WTC11 (cell line): Measurements from ENCODE around the gene MRPL51. TPM values are rescaled to one million over a fixed set of nuclear protein-coding genes. Genes with fewer than 3 reads are reported as not detected.

Experiments
- ATAC-seq: fragments of 200-7000 bp; cut with Tn5 transposase; 2 replicates; pipeline ENCODE4 v1.10.0; 2021; ENCODE audit warnings: mild to moderate bottlenecking, moderate library complexity
- CTCF ChIA-PET: fragments of 300-600 bp; sonication (Branson Sonifier 250); formaldehyde crosslinking; loops from one replicate; lab custom pipeline; 2021; ENCODE audit warnings: antibody characterized with exemption; lab: Charles Lee
- POLR2A ChIA-PET: fragments of 350-600 bp; sonication (Branson Sonifier 250); formaldehyde crosslinking; loops from one replicate; lab custom pipeline; 2021; ENCODE audit warnings: antibody characterized with exemption; lab: Charles Lee
- DNase-seq: peaks from one replicate; pipeline ENCODE4 v3.0.0; 2021; ENCODE audit warnings: low spot score
- H3K27ac Mint-ChIP-seq: 2 replicates; pipeline ENCODE4 v1.8.0; 2021; ENCODE audit warnings: mixed read lengths
- H3K27me3 Mint-ChIP-seq: 2 replicates; pipeline ENCODE4 v1.8.0; 2021; ENCODE audit warnings: low read depth, mild to moderate bottlenecking, moderate library complexity, mixed read lengths
- H3K36me3 Mint-ChIP-seq: 2 replicates; pipeline ENCODE4 v1.8.0; 2021; ENCODE audit warnings: mixed read lengths
- H3K4me1 Mint-ChIP-seq: 2 replicates; pipeline ENCODE4 v1.8.0; 2022; ENCODE audit warnings: mixed read lengths
- H3K4me3 Mint-ChIP-seq: 2 replicates; pipeline ENCODE4 v1.8.0; 2021; ENCODE audit warnings: mild to moderate bottlenecking, moderate library complexity, mixed read lengths
- H3K9me3 Mint-ChIP-seq: 2 replicates; pipeline ENCODE4 v1.8.0; 2021; ENCODE audit warnings: mixed read lengths
- CTCF ChIP-seq: fragments of 200-600 bp; IDR thresholded peaks from 2 replicates; pipeline ENCODE4 v1.8.0; 2022; ENCODE audit warnings: antibody characterized with exemption
- ELF4 ChIP-seq: sonication (generic); formaldehyde crosslinking; IDR thresholded peaks from 2 replicates; pipeline ENCODE4 v1.8.1; 2022; ENCODE audit warnings: low read depth, mild to moderate bottlenecking, moderate library complexity, missing genetic modification reagents
- ESRRA ChIP-seq: sonication (generic); formaldehyde crosslinking; IDR thresholded peaks from 2 replicates; pipeline ENCODE4 v1.8.1; 2022; ENCODE audit warnings: mild to moderate bottlenecking, missing genetic modification reagents, borderline replicate concordance
- FOXP1 ChIP-seq: sonication (generic); formaldehyde crosslinking; IDR thresholded peaks from 2 replicates; pipeline ENCODE4 v1.8.0; 2022; ENCODE audit warnings: missing genetic modification reagents, mild to moderate bottlenecking, moderate library complexity, borderline replicate concordance
- IRF2 ChIP-seq: sonication (generic); formaldehyde crosslinking; IDR thresholded peaks from 2 replicates; pipeline ENCODE4 v1.8.0; 2022; ENCODE audit warnings: low read depth, missing genetic modification reagents, borderline replicate concordance
- NR1H2 ChIP-seq: sonication (generic); formaldehyde crosslinking; IDR thresholded peaks from 2 replicates; pipeline ENCODE4 v1.9.0; 2021; ENCODE audit warnings: mild to moderate bottlenecking, moderate library complexity, missing genetic modification reagents
- RORB ChIP-seq: fragments of 250-450 bp; sonication (Bioruptor Pico); IDR thresholded peaks from 2 replicates; pipeline ENCODE4 v1.9.0; 2021; ENCODE audit warnings: mild to moderate bottlenecking
- SP1 ChIP-seq: sonication (generic); formaldehyde crosslinking; conservative IDR thresholded peaks from 2 replicates; pipeline ENCODE4 v1.8.1; 2022; ENCODE audit warnings: missing genetic modification reagents
- ZNF138 ChIP-seq: sonication (generic); formaldehyde crosslinking; conservative IDR thresholded peaks from 2 replicates; pipeline ENCODE4 v1.8.1; 2022; ENCODE audit warnings: mild to moderate bottlenecking, moderate library complexity, missing genetic modification reagents
- ZNF232 ChIP-seq: sonication (generic); formaldehyde crosslinking; IDR thresholded peaks from 2 replicates; pipeline ENCODE4 v1.8.0; 2022; ENCODE audit warnings: mild to moderate bottlenecking, missing genetic modification reagents
- ZNF281 ChIP-seq: sonication (generic); formaldehyde crosslinking; IDR thresholded peaks from 2 replicates; pipeline ENCODE4 v1.8.0; 2023; ENCODE audit warnings: mild to moderate bottlenecking, missing genetic modification reagents
- ZNF317 ChIP-seq: sonication (generic); formaldehyde crosslinking; IDR thresholded peaks from 2 replicates; pipeline ENCODE4 v1.8.1; 2023; ENCODE audit warnings: low read depth, mild to moderate bottlenecking, moderate library complexity, missing genetic modification reagents, borderline replicate concordance
- total RNA-seq: library from RNA; stranded (reverse); gene quantifications from 3 replicates; pipeline ENCODE4 v1.2.3, GENCODE V29; 2021
- TF ChIP-seq, protein P1 (sequence below): fragments of 250-450 bp; sonication (Bioruptor Pico); conservative IDR thresholded peaks from 2 replicates; pipeline ENCODE4 v1.9.0; 2021; ENCODE audit warnings: mild to moderate bottlenecking
- TF ChIP-seq, protein P2 (sequence below): sonication (generic); formaldehyde crosslinking; IDR thresholded peaks from 2 replicates; pipeline ENCODE4 v1.8.1; 2022; ENCODE audit warnings: low read depth, mild to moderate bottlenecking, moderate library complexity, missing genetic modification reagents, borderline replicate concordance

MRPL51 gene
- total RNA-seq, 1 experiment from 2014 or later, result 290 TPM

GRCh38 chr12:6452944-6453630 lies 40.0 kb downstream of the MRPL51 start:
- ATAC-seq (no peak), DNase-seq (peak; percentile 10)
- Mint-ChIP-seq H3K27me3 (no peaks in the 10 kb centered on the region), H3K36me3 (no peaks in the 10 kb centered on the region), H3K9me3 (no peaks in the 10 kb centered on the region), H3K4me1 (peaks cover 39% of the 10 kb centered on the region), H3K4me3 (no peak overlapping the region), H3K27ac (peak overlapping the region; percentile 87)
- ChIA-PET CTCF (interaction anchor here (1.2 to 3.9 kb wide), 3 partner anchors 12 to 464 kb away, joined by 3 to 39 read pairs (median 14); no protein-coding TSS in a partner anchor), POLR2A (interaction anchor here (1.4 kb wide), 1 partner anchor 86 kb away, joined by 4 read pairs; no protein-coding TSS in a partner anchor)
- no peak for TF ChIP-seq RORB (CRISPR knock-in tag)
- TF ChIP-seq, protein P1, sequence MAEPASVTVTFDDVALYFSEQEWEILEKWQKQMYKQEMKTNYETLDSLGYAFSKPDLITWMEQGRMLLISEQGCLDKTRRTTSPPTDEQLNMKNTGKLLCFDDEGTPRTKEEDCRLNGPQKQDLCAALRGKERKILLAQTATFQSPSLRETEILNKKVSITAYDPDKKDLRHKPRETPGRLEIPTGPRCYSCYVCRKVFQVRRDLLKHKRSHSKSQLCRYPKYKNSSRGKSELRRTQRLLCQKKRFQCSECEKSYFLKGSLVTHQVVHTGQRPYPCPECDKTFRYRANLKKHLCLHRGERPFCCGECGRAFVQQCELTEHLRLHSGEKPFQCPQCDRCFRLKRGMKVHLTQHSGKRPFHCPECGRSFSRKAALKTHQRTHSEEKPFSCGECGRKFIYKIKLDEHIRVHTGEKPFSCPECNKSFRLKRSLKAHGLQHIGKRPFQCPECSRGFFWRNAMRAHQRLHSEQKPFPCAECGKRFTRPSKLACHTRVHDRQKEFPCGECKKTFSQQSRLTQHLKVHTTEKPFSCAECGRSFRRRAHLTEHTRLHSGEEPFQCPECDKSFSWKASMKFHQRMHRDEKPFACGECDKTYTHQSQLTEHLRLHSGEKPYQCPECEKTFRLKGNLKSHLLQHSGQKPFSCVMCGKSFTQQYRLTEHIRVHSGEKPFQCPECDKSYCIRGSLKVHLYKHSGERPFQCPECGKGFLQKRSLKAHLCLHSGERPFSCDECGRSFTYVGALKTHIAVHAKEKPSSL, result no peak
- no peak for TF ChIP-seq SP1 (CRISPR knock-in tag)
- TF ChIP-seq FOXP1 (CRISPR knock-in tag), result no peak
- TF ChIP-seq ELF4, result no peak
- TF ChIP-seq ZNF317 (CRISPR knock-in tag), result no peak
- TF ChIP-seq, protein P2, sequence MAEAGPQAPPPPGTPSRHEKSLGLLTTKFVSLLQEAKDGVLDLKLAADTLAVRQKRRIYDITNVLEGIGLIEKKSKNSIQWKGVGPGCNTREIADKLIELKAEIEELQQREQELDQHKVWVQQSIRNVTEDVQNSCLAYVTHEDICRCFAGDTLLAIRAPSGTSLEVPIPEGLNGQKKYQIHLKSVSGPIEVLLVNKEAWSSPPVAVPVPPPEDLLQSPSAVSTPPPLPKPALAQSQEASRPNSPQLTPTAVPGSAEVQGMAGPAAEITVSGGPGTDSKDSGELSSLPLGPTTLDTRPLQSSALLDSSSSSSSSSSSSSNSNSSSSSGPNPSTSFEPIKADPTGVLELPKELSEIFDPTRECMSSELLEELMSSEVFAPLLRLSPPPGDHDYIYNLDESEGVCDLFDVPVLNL (CRISPR knock-in tag), result no peak
- TF ChIP-seq ZNF138 (CRISPR knock-in tag), result no peak

- H3K27ac Mint-ChIP-seq, result peak overlapping the region; percentile 92
- H3K9me3 Mint-ChIP-seq, result no peaks in the 10 kb centered on the region
- no peaks in the 10 kb centered on the region for H3K36me3 Mint-ChIP-seq
- no peaks in the 10 kb centered on the region for H3K27me3 Mint-ChIP-seq
- H3K4me1 Mint-ChIP-seq, result peaks cover 39% of the 10 kb centered on the region
- H3K4me3 Mint-ChIP-seq, result peak overlapping the region; percentile 51
- ATAC-seq, result peak; percentile 5; the same call in 1 of the 2 replicates
- peak; percentile 30 for DNase-seq
- POLR2A ChIA-PET, result interaction anchor here (1.1 to 2.3 kb wide), 5 partner anchors 18 to 116 kb away, joined by 3 to 16 read pairs (median 4); partner anchors contain the start of genes MRPL51, SCNN1A and VAMP1
- TF ChIP-seq ESRRA (CRISPR knock-in tag) (peak; percentile 99), CTCF (no peak), ZNF281 (CRISPR knock-in tag) (peak; percentile 27; the same call in 1 of the 2 replicates), IRF2 (CRISPR knock-in tag) (no peak), ZNF232 (no peak), SP1 (CRISPR knock-in tag) (0 out of 2 replicates have a peak, but pooled peaks have one; percentile 24), NR1H2 (no peak)
- CTCF ChIA-PET, result interaction anchor here (1.2 to 3.9 kb wide), 4 partner anchors 13 to 464 kb away, joined by 3 to 39 read pairs (median 10); no protein-coding TSS in a partner anchor
Observed at GRCh38 chr12:6452245-6452943, 40.7 kb downstream of the MRPL51 start.
